Activated T-helper 1 cell treated with anti-CD3 and anti-CD28 coated beads, Interleukin-2, amount 50 U/mL, for 16 hours (primary cell): Measurements from ENCODE around the gene NIPAL4.
"Not testable (repeated sequence)": the region's sequence is repeated elsewhere in the genome, so short reads cannot be mapped to it uniquely, and the experiment has no call there.

ENCODE experiments used
- DNase-seq, 2 donors: peaks; one replicate each; pipeline ENCODE4 v3.0.0-alpha.2; 2020; ENCODE audit warnings: low read depth in 1 of 2, low spot score in 1 of 2

NIPAL4 gene

GRCh38 chr5:157463081-157463480, 3.1 kb downstream of the NIPAL4 start:
- DNase-seq, result no peak

DNA sequence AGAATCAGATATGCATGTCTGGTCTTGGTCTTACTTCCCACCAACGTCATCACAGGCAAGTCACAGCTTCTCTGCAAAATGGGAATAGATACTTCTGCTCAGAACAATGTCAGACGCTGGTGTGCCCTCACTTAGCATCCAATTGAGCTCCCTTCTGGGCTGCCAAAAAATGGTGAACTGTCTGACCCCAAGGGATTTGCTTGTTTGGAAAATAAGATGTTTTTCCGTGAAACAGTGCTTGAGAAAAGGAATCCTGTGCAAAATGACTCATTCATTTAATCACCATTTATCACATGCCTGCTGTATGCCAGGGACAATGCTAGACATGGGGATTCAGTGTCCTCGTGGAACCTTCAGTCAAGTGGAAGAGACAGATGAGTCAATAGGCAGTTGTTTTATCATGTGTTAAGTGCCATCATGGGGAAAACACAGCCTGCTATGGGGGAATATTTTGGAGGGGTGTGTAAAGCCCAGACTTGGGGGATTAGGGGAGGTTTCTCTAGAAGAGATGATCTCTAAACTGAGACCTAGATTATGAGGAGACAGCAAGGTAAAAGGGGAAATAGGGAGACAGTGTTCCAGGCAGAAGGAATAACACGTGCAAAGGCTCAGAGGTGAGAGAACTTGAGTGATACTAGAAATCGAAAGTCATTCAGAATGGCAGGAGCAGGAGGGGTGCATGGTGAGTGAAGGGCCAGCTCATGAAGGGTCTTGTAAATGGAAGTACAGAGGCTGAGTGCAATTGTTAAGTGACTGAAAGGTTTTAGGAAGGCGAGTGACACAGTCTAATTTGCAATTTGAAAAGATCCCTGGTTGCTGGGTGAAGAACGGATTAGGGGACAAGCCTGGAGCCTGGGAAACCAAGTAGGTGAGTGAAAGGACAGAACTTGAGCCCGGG, 3.9 kb downstream of the NIPAL4 start:
- no peak for DNase-seq

GRCh38 chr5:157464519-157465171, 4.6 kb downstream of the NIPAL4 start:
- peak in 1 of 2 donors; percentile 24 for DNase-seq

- DNase-seq, result no peak
These were observed 8.4 kb downstream of the NIPAL4 start for GRCh38 chr5:157468293-157468965.

DNA sequence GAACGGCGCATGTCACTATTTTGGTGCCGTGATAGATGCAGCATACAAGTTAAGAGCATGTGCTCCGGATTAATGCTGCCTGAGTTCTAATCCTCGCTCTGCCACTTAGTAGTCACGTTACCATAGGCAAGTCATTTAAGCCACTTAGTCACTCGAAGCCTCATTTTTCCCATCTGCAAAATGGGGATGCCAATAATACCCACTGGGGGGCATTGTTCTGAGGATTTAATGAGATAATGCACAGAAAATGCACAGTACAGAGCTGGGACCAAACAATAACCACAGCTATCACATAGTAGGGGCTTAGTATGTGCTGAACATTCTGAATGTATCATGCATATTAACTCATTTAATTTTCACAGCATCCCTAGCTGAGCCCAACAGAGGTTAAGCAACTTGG, 9.1 kb downstream of the NIPAL4 start:
- DNase-seq, result no peak

DNA sequence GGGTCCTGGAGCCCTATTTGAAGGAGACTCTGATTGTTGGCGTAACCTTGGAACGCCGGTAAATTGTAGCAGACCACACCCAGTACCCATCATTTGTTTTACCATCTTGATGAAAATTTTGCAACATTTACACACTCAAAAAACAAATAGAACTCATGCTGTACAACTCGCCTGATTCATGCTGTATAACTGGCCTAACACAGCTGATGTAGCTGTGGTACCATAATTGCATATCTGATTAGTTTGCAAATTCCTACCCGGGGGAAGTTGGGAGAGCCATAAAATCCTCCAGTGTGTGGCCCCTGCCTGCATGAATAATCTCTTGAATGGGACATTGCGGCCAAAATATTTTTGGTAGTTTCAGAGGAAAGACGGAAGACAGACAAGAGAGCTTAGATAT, 9.7 kb downstream of the NIPAL4 start:
- no peak for DNase-seq

DNA sequence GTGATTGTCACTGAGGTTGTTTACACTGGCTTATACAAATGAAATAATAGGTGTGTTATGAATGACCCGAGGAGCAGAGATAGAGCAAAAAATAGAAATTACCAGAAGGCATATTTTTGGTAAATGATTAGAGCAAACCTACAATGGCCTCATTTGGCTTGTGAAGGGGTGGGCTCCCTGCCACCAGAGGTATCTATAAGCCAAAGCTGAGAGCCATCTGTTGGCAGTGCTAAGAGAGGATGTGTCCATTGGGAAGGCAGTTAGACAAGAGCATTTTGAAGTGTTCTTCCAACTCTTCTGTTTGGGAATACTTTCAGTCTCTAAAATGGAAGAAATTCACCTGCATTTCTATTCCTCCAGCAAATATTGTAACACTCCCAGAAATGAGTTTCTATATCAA, 10.6 kb downstream of the NIPAL4 start:
- no peak for DNase-seq

- DNase-seq, result no peak
These were observed 11.7 kb downstream of the NIPAL4 start for GRCh38 chr5:157471709-157472108.

- no peak for DNase-seq
These were observed 13.6 kb downstream of the NIPAL4 start for GRCh38 chr5:157473383-157474320.

- DNase-seq, result no peak
These were observed 15.4 kb downstream of the NIPAL4 start for GRCh38 chr5:157475432-157475831.

DNA sequence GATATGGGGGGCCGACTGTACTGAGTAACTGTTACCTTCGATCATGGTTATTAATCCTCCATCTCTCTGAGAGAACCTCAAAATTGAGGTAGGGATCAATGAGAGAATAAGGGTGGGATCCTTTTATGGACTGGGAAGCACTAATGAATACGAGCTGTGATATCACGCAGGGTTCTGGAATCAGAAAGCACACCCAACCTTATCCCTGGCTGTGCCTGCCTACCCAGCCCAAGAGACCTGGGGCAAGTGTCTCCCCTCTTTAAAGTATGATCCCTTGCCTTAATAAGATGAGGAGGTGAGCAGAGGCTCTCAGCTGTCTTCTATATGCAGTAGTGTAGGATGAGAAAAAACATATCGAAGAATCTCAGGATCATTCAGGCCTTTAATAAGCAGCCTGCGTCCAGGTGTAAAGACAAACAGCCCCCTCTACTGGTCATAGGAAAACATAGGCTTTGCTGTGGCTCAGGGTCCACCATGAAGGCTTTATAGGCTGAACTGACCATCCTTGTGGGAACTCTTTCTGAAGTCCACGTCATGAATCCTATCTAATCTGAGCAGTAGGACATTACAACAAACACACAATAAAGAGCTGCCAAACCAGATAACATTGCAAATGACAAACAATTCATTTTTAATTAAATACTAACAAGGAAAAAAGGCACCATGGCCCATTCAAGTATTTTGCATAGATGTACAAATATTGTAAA, 16.8 kb downstream of the NIPAL4 start:
- DNase-seq, result no peak

DNA sequence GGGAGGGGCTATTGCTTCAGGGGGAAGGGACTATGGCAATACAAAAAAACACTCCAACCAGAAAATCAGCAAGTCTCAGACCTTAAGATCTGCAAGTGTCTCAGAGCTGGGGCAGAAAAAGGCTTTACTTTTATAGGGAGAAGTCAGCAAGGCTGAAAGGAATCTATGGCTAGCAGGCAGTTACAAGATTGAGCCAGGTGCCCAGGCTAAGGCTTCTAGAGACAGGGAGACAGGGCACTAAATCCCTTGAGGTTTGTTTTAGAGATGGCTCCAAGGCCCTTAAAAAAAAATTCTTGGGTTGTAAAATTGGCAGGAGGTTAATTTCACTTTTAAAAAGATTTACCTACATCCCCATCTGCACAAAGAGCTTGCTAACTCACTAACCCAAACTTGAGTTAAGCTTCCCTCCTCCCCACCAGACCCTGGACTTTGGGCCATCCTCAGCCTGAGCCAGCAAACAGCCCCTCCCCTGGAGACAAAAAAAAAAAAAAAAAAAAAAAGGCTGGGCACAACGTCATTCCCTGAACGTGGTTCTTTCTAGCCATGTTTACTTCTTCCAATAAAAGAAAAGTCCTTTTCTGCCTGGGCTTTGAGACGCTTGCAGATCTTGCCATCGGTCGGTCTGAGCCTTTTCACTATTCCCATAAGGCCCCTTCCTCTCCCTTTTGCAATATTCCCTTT, 17.9 kb downstream of the NIPAL4 start:
- no peak for DNase-seq

DNA sequence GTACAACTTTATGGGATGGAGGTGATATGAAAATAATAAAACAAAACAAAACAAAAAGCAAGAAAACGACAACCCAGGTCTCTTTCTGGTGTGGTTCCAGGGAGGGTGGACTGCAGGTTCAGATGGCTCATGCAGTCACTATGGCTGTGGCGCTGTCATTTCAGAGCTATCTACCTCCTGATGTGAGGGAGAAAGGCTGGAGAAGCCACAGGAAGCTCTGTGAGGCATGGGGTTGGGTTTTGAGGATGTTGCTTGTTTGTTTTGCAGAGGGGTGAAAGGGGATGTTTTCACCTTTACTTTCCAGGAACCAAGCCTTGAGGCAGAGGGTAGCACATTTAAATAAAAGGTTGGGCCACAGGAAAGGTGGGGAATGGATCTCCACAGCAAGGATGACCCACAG, 18.7 kb downstream of the NIPAL4 start:
- no peak for DNase-seq

GRCh38 chr5:157479166-157479565, 19.2 kb downstream of the NIPAL4 start:
- DNase-seq, result no peak

GRCh38 chr5:157479612-157480510, 19.8 kb downstream of the NIPAL4 start:
- no peak for DNase-seq

DNA sequence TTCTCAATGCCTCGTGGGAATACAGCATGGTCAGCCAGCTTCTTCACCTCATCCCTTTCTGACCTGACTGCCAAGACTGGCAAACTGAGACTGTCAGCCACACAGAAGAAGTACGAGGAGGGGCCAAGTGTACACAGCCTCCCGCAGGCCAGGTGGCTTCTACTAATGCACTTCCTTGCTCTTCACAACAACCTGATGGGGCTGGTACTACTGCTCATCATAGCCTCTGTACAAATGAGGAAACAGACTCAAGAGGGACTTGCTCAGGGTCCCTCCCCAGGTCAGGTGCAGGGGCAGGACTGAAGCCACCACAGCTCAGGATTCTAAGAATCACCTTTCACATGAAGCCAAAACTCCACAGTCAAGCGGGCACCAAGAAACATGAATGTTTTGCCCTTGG, 21.3 kb downstream of the NIPAL4 start:
- no peak for DNase-seq

- DNase-seq, result no peak
These were observed 21.7 kb downstream of the NIPAL4 start for GRCh38 chr5:157481666-157482065.

GRCh38 chr5:157482702-157483101, 22.7 kb downstream of the NIPAL4 start:
- not testable (repeated sequence) for DNase-seq

- no peak for DNase-seq
These were observed 24.8 kb downstream of the NIPAL4 start for GRCh38 chr5:157484768-157485167.
